Ureter (tissue), 1 donor: ENCODE results near the gene KLK13. TPM values are rescaled to one million over a fixed set of nuclear protein-coding genes. Genes with fewer than 3 reads are reported as not detected.

Source experiments
- DNase-seq: peaks from one replicate; pipeline ENCODE4 v3.0.0-alpha.2; 2020; ENCODE audit warnings: low spot score
- total RNA-seq: library from RNA; stranded (reverse); gene quantifications from one replicate; pipeline ENCODE4 v1.2.4, GENCODE V29; 2023
- donor health status: DM: yes; HTN: yes; CAD: no.

The KLK13 gene
- not detected for total RNA-seq

GRCh38 chr19:51064534-51065220, at the start of gene KLK13:
Gene KLK13 (minus strand): TSS chr19:51065092. CDS start chr19:51065067, 25 bp downstream.
- DNase-seq, result no peak

GRCh38 chr19:51114087-51114729, 49.3 kb upstream of the KLK13 start:
- DNase-seq, result no peak

- DNase-seq, result no peak
Measured at GRCh38 chr19:51111606-51112005, 46.7 kb upstream of the KLK13 start.

GRCh38 chr19:51110666-51110971, 45.7 kb upstream of the KLK13 start:
- DNase-seq, result no peak

- DNase-seq, result no peak
Measured at GRCh38 chr19:51108805-51109146, 43.9 kb upstream of the KLK13 start.

GRCh38 chr19:51108066-51108804, 43.3 kb upstream of the KLK13 start, which contains the start of gene CTU1:
Gene CTU1 (minus strand): TSS chr19:51108409. CDS start chr19:51104569, 3,840 bp downstream.
- DNase-seq, result peak; percentile 99

- peak; percentile 61 for DNase-seq
Measured at GRCh38 chr19:51107406-51108065, 42.6 kb upstream of the KLK13 start.

- DNase-seq, result no peak
Measured at GRCh38 chr19:51103926-51104341, 39.0 kb upstream of the KLK13 start.

- DNase-seq, result no peak
Measured at GRCh38 chr19:51102991-51103390, 38.1 kb upstream of the KLK13 start.

- no peak for DNase-seq
Measured at GRCh38 chr19:51101171-51101865, 36.4 kb upstream of the KLK13 start.

- DNase-seq, result no peak
Measured at GRCh38 chr19:51100601-51101000, 35.7 kb upstream of the KLK13 start.

- no peak for DNase-seq
Measured at GRCh38 chr19:51099047-51099382, 34.1 kb upstream of the KLK13 start.

GRCh38 chr19:51098365-51099046, 33.6 kb upstream of the KLK13 start:
- no peak for DNase-seq

- DNase-seq, result no peak
Measured at GRCh38 chr19:51097796-51098195, 32.9 kb upstream of the KLK13 start.

- peak; percentile 60 for DNase-seq
Measured at GRCh38 chr19:51097166-51097738, 32.4 kb upstream of the KLK13 start.

- no peak for DNase-seq
Measured at GRCh38 chr19:51096473-51097165, 31.7 kb upstream of the KLK13 start.

GRCh38 chr19:51094696-51095279, 29.9 kb upstream of the KLK13 start:
- DNase-seq, result no peak

- no peak for DNase-seq
Measured at GRCh38 chr19:51093510-51094345, 28.8 kb upstream of the KLK13 start.

- no peak for DNase-seq
Measured at GRCh38 chr19:51093101-51093500, 28.2 kb upstream of the KLK13 start.
